GM19240 (cell line): ENCODE measurements around the gene MIA2.
"Not testable (repeated sequence)": the region's sequence is repeated elsewhere in the genome, so short reads cannot be mapped to it uniquely, and the experiment has no call there.

Experiments
- DNase-seq: peaks from one replicate; pipeline ENCODE4 v3.0.0; 2011; ENCODE audit warnings: low spot score; ENCODE audit not compliant: insufficient read length

The MIA2 gene

GRCh38 chr14:39233680-39234326 is at the start of gene MIA2:
TSS of gene MIA2 (plus strand) at chr14:39233915. CDS start at chr14:39234115, 200 bp downstream.
- DNase-seq: no peak

- no peak for DNase-seq
These were observed 49.0 kb upstream of the MIA2 start for GRCh38 chr14:39184628-39185255.

DNA sequence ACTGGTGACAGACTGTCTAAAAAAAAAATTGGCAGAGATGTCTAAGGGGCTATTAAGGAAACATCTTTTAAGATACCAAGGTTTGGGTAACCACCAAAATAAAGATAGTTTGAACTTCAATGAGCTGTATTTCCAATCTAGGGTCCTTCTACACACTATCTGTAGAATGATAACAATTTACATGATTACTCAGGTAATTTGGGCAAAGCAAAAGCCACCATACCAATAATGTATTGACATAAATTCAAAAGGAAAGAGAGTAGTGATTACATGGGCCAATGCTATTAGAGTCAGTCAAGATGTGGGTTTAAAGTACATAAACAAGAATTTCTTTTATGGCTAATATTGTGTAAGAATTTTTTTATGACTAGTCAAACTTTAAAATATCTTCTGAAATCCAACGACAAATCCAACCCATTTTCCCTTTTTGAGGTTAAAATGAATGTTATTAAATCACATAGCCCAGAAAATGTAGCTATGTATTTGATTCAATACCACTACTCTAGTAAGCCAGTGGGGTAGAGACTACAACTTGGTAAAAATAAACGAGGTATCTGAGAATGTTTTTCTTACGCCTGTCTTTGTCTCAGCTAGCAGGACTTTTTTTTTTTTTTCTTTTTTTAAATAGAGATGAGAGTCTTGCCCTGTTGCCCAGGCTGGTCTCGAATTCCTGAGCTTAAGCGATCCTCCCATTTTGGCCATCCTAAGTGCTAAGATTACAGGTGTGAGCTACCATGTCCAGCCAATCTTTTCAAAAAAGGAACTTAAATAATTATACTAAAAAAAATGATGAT is 48.3 kb upstream of the MIA2 start:
- no peak for DNase-seq

DNA sequence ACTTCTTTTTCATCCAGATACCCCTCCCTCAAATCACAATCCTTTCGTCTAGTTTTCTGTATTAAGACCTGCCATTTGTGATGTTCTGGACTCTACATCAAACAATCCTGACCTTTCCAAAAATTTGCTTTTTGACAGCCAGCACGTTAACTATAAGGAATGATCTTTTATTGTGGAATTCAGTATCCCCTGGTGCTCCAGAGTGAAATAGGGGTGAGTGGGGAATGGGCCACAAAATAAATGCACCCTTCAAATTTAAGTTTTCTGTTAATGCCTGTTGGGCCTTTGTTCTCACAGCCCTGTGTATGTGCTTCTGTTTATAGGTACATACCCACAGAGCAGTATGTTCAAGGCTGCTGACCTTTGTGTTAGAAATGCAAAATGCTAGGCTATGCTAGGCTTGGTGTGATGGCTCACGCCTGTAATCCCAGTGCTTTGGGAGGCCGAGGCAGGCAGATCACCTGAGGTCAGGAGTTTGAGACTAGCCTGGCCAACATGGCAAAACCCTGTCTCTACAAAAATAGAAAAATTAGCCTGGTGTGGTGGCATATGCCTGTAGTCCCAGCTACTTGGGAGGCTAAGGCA is 46.7 kb upstream of the MIA2 start:
- no peak for DNase-seq

GRCh38 chr14:39203659-39204606 is 29.8 kb upstream of the MIA2 start:
- no peak for DNase-seq

DNA sequence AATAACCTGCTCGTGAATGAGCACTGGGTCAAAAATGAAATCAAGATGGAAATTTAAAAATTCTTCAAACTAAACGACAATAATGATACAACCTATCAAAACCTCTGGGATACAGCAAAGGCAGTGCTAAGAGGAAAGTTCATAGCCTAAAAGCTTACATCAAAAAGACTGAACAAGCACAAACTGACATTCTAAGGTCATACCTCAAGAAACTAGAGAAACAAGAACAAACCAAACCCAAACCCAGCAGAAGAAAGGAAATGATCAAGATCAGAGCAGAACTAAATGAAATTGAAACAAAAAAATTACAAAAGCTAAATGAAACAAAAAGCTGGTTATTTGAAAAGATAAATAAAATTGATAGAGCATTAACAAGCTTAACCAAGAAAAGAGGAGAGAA is 26.3 kb upstream of the MIA2 start:
- DNase-seq: not testable (repeated sequence)

GRCh38 chr14:39211109-39211741 is 22.5 kb upstream of the MIA2 start:
- DNase-seq: no peak

GRCh38 chr14:39212034-39212433 is 21.7 kb upstream of the MIA2 start:
- no peak for DNase-seq

DNA sequence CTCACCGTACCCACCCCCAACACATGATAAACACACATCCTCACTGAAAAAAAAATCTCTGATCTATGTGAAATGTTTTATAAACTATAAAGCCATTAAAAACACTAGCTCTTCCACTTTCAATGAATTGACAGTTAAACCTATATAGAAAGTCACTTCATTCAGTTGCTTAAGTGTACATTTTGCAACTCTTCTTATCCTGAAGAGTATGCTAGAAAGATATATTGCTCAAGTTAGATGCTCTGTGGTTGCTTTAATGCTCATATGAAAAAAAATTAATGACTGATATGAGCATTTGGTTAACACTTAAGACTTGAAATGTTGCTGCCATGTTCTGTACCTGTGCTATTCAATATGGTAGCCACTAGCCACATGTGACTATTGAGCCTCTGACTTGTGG is 21.0 kb upstream of the MIA2 start:
- no peak for DNase-seq

- DNase-seq: no peak
These were observed 16.4 kb upstream of the MIA2 start for GRCh38 chr14:39217214-39217879.

DNA sequence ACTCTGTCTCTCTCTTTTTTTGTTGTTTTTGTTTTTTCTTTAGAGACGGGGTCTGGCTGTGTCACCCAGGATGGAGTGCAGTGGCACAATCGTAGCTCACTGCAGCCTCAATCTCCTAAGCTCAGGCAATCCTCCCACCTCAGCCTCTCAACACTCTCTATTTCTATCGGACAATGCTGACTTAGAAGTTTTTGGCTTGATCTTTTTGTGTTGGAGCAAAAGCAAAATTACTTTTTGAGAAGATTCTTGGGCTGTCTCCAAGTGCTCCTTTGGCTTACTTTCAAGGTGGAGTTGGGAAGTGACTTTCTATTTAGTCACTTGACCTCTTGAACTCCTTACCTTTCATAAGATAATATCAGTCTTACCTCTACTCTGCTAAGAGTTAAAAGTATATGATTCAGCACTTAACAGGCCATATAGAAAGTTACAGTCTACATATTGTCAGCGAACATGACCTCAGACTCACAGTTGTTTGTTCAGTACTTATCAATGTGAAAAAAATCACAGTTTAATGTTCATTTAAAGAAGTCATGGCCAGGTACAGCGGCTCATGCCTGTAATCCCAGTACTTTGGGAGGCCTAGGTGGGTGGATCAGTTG is 15.4 kb upstream of the MIA2 start:
- DNase-seq: no peak

GRCh38 chr14:39219075-39219499 is 14.6 kb upstream of the MIA2 start:
- no peak for DNase-seq

DNA sequence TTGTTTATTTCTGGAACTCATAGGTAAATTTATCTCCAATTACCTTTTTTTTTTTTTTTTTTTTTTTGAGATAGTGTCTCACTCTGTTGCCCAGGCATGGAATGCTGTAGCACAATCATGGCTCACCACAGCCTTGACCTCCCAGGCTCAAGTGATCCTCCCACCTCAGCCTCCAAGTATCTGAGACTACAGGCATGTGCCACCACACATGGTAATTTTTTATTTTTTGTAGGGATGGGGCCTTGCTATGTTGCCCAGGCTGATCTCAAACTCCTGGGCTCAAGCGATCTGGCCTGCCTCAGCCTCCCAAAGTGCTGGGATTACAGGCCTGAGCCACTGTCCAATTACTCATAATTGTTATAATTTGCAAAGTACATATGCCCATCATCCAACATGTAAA is 13.2 kb upstream of the MIA2 start:
- DNase-seq: not testable (repeated sequence)

DNA sequence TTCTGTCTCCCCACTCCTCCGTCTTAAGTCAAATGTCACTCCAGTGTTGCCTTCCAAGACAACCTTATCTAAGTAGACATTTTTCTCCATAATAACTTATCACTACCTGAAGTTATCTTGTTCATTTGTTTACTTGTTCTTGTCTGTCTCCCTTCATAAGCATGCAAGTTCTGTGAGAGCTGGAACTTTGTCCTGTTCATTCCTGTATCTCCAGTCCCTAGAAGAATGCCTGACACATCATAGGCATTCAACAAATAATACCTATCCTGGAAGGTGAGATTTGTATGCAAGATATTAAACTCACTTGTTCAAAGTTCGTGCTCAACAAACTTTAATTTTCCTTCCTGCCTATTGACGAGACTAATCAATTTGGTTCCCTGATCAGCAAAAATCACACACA is 5.7 kb upstream of the MIA2 start:
- DNase-seq: no peak

DNA sequence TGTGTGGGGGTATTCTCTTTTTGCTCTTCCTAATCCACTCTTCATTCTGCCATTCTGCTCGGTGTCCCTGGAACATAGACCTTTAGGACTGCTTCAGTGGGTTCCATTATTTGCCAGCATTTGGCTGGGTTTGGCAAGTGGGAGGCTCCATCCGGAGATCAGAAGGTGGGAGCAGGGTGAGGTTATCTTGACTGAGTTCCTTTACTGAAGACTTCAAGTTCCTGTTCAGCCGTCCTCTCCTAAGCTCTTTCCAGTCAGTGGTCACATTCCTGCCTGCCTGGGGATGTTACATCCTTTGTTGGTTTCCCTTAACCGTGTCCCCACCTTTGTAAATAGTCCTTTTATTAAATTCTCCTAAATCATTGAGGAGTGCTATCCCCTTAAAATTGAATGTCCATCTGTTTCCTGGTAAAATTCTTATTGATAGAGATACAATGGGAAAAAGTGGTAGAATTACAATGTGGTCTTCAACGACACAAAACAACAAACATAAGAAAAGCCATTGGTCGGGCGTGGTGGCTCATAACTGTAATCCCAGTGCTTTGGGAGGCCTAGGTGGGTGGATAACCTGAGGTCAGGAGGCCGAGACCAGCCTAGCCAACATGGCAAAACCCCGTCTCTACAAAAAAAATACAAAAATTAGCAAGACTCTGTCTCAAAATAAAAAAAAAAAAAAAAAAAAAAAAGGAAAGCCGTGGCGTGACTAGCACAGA is 5.0 kb upstream of the MIA2 start:
- DNase-seq: no peak

DNA sequence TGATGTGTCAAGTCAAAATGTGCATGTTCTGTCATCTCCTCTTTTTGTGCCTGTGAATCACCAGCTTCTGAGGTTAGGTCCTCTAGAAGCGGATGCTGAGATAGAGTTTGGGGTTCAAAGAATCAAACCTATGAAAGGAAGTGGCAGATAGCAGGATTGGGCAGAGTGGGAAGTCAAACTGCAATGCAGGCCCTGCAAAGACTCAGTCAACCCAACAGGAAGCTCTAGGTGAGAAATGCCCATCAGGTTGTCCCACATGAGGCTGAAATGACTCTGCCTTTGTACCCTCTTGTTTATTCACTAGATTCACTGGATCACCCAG is 4.5 kb upstream of the MIA2 start:
- DNase-seq: no peak

DNA sequence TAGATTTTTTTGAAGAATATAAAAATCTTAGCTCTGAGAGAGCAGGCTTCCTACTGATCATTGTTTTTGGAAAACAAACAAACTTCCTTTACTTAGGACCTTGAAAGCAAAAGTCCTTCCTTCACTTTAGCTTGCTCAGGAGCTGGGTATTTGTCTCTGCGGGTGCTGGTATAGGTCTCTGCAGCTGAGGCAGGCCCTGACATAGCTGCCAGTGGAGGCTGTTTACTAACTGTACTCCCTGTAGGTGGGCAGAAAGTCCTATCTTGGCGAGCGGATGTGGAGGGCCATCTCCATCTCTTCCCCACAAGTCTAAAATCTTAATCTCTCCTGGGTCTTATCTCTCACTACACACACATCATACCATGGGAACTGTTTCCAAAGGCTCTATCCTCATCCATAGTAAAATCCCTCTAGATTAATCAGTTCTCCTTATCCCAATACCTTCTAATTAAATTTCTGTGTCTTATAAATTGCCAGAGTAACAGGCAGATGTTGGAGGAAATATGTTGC is 4.1 kb upstream of the MIA2 start:
- no peak for DNase-seq

GRCh38 chr14:39230416-39231035 is 3.2 kb upstream of the MIA2 start:
- DNase-seq: no peak
